NB4 (cell line): Measurements from ENCODE around the gene CACUL1.

ENCODE experiments used
- CTCF ChIP-seq: IDR thresholded peaks from one replicate; pipeline ENCODE4 v1.5.1; 2012; ENCODE audit warnings: low read depth, low read length
- POLR2A ChIP-seq: IDR thresholded peaks from 2 replicates; pipeline ENCODE4 v1.6.1; 2011; ENCODE audit warnings: mild to moderate bottlenecking; ENCODE audit not compliant: insufficient read length; ENCODE audit errors: extremely low read depth

- TF ChIP-seq POLR2A, result no peak
- TF ChIP-seq CTCF, result no peak
These were observed 6.7 kb downstream of the CACUL1 start for GRCh38 chr10:118748041-118748440.
